Neural cell (in vitro differentiated cells): ENCODE data around the gene SMIM44. TPM values are rescaled to one million over a fixed set of nuclear protein-coding genes. Genes with fewer than 3 reads are reported as not detected.

Source experiments
- H2AFZ ChIP-seq: fragments of 200-600, 300-800 bp; sonication (generic), shearing (Covaris generic); 2 replicates; pipeline ENCODE4 v1.6.0; 2014; ENCODE audit warnings: low read depth, mild to moderate bottlenecking, antibody characterized with exemption, low read length, moderate library complexity
- H3F3A ChIP-seq: fragments of 200-600 bp; shearing (Covaris generic); 2 replicates; pipeline ENCODE4 v1.6.1; 2016; ENCODE audit warnings: mild to moderate bottlenecking, moderate library complexity, mixed read lengths, antibody characterized with exemption, low read length; ENCODE audit not compliant: insufficient read depth, poor library complexity, severe bottlenecking
- H3K27ac ChIP-seq: fragments of 200-600, 300-800 bp; sonication (generic), shearing (Covaris generic); 2 replicates; pipeline ENCODE4 v1.5.1; 2014; ENCODE audit warnings: mild to moderate bottlenecking, low read length, moderate library complexity
- H3K27me3 ChIP-seq: fragments of 300-800, 200-600 bp; sonication (generic), shearing (Covaris generic); 2 replicates; pipeline ENCODE4 v1.6.0; 2014; ENCODE audit warnings: mild to moderate bottlenecking, low read depth, low read length, moderate library complexity; ENCODE audit not compliant: insufficient read depth
- H3K36me3 ChIP-seq: fragments of 300-800, 200-600 bp; sonication (generic), shearing (Covaris generic); 2 replicates; pipeline ENCODE4 v1.5.1; 2014; ENCODE audit warnings: mild to moderate bottlenecking, antibody characterized with exemption, low read length, moderate library complexity; ENCODE audit not compliant: insufficient read depth
- H3K4me2 ChIP-seq: fragments of 300-800, 200-600 bp; sonication (generic), shearing (Covaris generic); 2 replicates; pipeline ENCODE4 v1.6.0; 2014; ENCODE audit warnings: mild to moderate bottlenecking, low read length
- H3K4me3 ChIP-seq: fragments of 300-800, 200-600 bp; sonication (generic), shearing (Covaris generic); 2 replicates; pipeline ENCODE4 v1.5.1; 2014; ENCODE audit warnings: mild to moderate bottlenecking, low read length, moderate library complexity
- H3K79me2 ChIP-seq: fragments of 200-600 bp; shearing (Covaris generic); replicated peaks from 2 replicates; pipeline ENCODE4 v1.6.0; 2014; ENCODE audit warnings: mild to moderate bottlenecking, low read length, moderate library complexity; ENCODE audit not compliant: insufficient read depth
- H3K9ac ChIP-seq: fragments of 300-800, 200-600 bp; sonication (generic), shearing (Covaris generic); 2 replicates; pipeline ENCODE4 v1.6.1; 2016; ENCODE audit warnings: mild to moderate bottlenecking, low read length, mixed read lengths
- H3K9me2 ChIP-seq: fragments of 200-600 bp; shearing (Covaris generic); 2 replicates; pipeline ENCODE4 v1.6.1; 2016; ENCODE audit warnings: mild to moderate bottlenecking, low read length, mixed read lengths; ENCODE audit not compliant: insufficient read depth
- H3K9me3 ChIP-seq: fragments of 200-600, 300-800 bp; sonication (generic), shearing (Covaris generic); 2 replicates; pipeline ENCODE4 v1.6.1; 2016; ENCODE audit warnings: mild to moderate bottlenecking, mixed run types, low read length, moderate library complexity, mixed read lengths
- H4K20me1 ChIP-seq: fragments of 200-600 bp; shearing (Covaris generic); 2 replicates; pipeline ENCODE4 v1.6.1; 2016; ENCODE audit warnings: mild to moderate bottlenecking, mixed run types; ENCODE audit not compliant: insufficient read depth
- EP300 ChIP-seq: fragments of 450-650 bp; conservative IDR thresholded peaks from 2 replicates; pipeline ENCODE4 v1.6.1; 2014; ENCODE audit warnings: antibody characterized with exemption, mild to moderate bottlenecking, moderate library complexity; ENCODE audit not compliant: poor library complexity, severe bottlenecking
- EZH2 ChIP-seq: fragments of 200-600, 300-800 bp; shearing (Covaris generic), sonication (generic); IDR thresholded peaks from 2 replicates; pipeline ENCODE4 v1.6.1; 2014; ENCODE audit warnings: antibody characterized with exemption, low read length, borderline replicate concordance, mild to moderate bottlenecking; ENCODE audit not compliant: insufficient read depth, poor library complexity, severe bottlenecking
- MXI1 ChIP-seq: fragments of 450-650 bp; conservative IDR thresholded peaks from 2 replicates; pipeline ENCODE4 v1.6.1; 2014; ENCODE audit warnings: antibody characterized with exemption, mild to moderate bottlenecking; ENCODE audit not compliant: poor library complexity, severe bottlenecking
- POLR2AphosphoS5 ChIP-seq: IDR thresholded peaks from 2 replicates; pipeline ENCODE4 v1.6.1; 2012
- RAD21 ChIP-seq: fragments of 450-650 bp; conservative IDR thresholded peaks from 2 replicates; pipeline ENCODE4 v1.6.1; 2014; ENCODE audit warnings: antibody characterized with exemption, mild to moderate bottlenecking, moderate library complexity
- SMC3 ChIP-seq: fragments of 450-650 bp; conservative IDR thresholded peaks from 2 replicates; pipeline ENCODE4 v1.6.1; 2014; ENCODE audit warnings: antibody characterized with exemption, mild to moderate bottlenecking, moderate library complexity; ENCODE audit not compliant: poor library complexity
- TAF1 ChIP-seq: IDR thresholded peaks from 2 replicates; pipeline ENCODE4 v1.6.1; 2012; ENCODE audit warnings: low read depth
- polyA plus RNA-seq: library from polyadenylated mRNA; depleted of rRNA; stranded (reverse); fragments of >200 nt; gene quantifications from 2 replicates; pipeline ENCODE4 v1.2.3, GENCODE V29; 2014
- TF ChIP-seq, protein P1 (sequence below): IDR thresholded peaks from 2 replicates; pipeline ENCODE4 v1.6.1; 2012; ENCODE audit warnings: borderline replicate concordance
- TF ChIP-seq, protein P2 (sequence below): fragments of 450-650 bp; IDR thresholded peaks from 2 replicates; pipeline ENCODE4 v1.5.1; 2014; ENCODE audit warnings: antibody characterized with exemption, mild to moderate bottlenecking, moderate library complexity; ENCODE audit not compliant: poor library complexity, severe bottlenecking

Gene SMIM44
- polyA plus RNA-seq, 1 donor from 2014 or later: not detected

DNA sequence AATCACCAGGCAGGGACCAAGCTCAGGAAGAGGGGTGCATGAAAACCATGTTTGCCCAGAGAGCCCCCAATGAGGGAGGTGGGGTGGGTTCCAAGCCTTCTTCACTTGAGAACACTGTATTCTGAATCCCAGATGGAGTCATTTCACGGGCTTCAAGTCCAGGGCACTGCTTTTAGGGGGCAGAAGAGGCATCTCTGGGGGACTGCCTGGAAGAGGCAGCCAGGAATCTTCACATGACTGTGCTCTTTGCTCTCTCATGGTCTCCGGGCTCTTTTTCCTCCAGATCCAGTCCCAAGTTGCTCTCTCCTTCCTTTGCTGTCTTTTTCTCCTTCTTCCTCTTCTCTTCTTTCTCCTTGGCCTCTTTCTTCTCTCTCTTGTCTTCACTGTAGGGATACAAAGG lies 8.6 kb downstream of the SMIM44 start:
- no peaks in the 10 kb centered on the region for H3F3A ChIP-seq
- H3K79me2 ChIP-seq: no peaks in the 10 kb centered on the region
- no peak overlapping the region for H3K9ac ChIP-seq
- H3K36me3 ChIP-seq: no peaks in the 10 kb centered on the region
- H3K27ac ChIP-seq: no peak overlapping the region
- H3K27me3 ChIP-seq: peaks cover 13% of the 10 kb centered on the region
- no peak overlapping the region for H2AFZ ChIP-seq
- no peak overlapping the region for H3K4me3 ChIP-seq
- TF ChIP-seq RAD21 (no peak), MXI1 (no peak), POLR2AphosphoS5 (no peak), EP300 (no peak), TAF1 (no peak), SMC3 (no peak), EZH2 (no peak)
- TF ChIP-seq, protein P1, sequence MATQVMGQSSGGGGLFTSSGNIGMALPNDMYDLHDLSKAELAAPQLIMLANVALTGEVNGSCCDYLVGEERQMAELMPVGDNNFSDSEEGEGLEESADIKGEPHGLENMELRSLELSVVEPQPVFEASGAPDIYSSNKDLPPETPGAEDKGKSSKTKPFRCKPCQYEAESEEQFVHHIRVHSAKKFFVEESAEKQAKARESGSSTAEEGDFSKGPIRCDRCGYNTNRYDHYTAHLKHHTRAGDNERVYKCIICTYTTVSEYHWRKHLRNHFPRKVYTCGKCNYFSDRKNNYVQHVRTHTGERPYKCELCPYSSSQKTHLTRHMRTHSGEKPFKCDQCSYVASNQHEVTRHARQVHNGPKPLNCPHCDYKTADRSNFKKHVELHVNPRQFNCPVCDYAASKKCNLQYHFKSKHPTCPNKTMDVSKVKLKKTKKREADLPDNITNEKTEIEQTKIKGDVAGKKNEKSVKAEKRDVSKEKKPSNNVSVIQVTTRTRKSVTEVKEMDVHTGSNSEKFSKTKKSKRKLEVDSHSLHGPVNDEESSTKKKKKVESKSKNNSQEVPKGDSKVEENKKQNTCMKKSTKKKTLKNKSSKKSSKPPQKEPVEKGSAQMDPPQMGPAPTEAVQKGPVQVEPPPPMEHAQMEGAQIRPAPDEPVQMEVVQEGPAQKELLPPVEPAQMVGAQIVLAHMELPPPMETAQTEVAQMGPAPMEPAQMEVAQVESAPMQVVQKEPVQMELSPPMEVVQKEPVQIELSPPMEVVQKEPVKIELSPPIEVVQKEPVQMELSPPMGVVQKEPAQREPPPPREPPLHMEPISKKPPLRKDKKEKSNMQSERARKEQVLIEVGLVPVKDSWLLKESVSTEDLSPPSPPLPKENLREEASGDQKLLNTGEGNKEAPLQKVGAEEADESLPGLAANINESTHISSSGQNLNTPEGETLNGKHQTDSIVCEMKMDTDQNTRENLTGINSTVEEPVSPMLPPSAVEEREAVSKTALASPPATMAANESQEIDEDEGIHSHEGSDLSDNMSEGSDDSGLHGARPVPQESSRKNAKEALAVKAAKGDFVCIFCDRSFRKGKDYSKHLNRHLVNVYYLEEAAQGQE: no peak
- TF ChIP-seq, protein P2, sequence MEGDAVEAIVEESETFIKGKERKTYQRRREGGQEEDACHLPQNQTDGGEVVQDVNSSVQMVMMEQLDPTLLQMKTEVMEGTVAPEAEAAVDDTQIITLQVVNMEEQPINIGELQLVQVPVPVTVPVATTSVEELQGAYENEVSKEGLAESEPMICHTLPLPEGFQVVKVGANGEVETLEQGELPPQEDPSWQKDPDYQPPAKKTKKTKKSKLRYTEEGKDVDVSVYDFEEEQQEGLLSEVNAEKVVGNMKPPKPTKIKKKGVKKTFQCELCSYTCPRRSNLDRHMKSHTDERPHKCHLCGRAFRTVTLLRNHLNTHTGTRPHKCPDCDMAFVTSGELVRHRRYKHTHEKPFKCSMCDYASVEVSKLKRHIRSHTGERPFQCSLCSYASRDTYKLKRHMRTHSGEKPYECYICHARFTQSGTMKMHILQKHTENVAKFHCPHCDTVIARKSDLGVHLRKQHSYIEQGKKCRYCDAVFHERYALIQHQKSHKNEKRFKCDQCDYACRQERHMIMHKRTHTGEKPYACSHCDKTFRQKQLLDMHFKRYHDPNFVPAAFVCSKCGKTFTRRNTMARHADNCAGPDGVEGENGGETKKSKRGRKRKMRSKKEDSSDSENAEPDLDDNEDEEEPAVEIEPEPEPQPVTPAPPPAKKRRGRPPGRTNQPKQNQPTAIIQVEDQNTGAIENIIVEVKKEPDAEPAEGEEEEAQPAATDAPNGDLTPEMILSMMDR: no peak
- H4K20me1 ChIP-seq: no peaks in the 10 kb centered on the region
- H3K9me2 ChIP-seq: no peaks in the 10 kb centered on the region
- no peaks in the 10 kb centered on the region for H3K9me3 ChIP-seq
- no peak overlapping the region for H3K4me2 ChIP-seq

DNA sequence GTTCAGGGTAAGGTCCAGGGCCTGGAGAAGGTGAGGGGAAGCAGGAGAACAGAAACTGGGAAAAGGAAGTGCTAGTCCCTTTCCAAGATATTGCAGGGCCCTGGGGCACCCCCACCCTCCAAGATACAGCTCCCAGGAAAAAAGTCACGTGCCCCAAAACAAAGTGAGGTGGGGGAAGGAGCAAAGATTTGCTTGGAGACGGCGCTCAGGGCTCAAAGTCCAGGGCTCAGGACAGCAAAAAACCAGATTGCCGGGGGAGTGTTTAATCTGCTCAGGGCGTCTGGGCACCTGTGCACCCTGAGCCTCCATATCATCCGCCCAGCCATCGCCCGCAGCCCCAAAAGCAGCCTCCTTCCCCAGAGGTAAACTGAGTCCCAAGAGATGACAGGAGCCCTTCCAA lies 9.2 kb downstream of the SMIM44 start:
- Histone ChIP-seq H4K20me1 (no peaks in the 10 kb centered on the region), H3K4me2 (no peak overlapping the region), H3K4me3 (no peak overlapping the region), H3K79me2 (no peaks in the 10 kb centered on the region), H3K36me3 (no peaks in the 10 kb centered on the region), H3K9me3 (no peaks in the 10 kb centered on the region), H2AFZ (no peak overlapping the region), H3K27ac (no peak overlapping the region), H3K9ac (no peak overlapping the region), H3K9me2 (no peaks in the 10 kb centered on the region), H3F3A (no peaks in the 10 kb centered on the region), H3K27me3 (peaks cover 13% of the 10 kb centered on the region)
- TF ChIP-seq, protein P1: no peak
- TF ChIP-seq RAD21: no peak
- TF ChIP-seq, protein P2: no peak
- TF ChIP-seq SMC3: no peak
- TF ChIP-seq POLR2AphosphoS5: no peak
- TF ChIP-seq MXI1: no peak
- no peak for TF ChIP-seq EZH2
- no peak for TF ChIP-seq TAF1
- no peak for TF ChIP-seq EP300
